Germinal center (tissue), 1 donor: ENCODE measurements around the gene ZFP57.

ENCODE experiments used
- DNase-seq: peaks from one replicate; pipeline ENCODE4 v3.0.0; 2012; ENCODE audit warnings: mixed read lengths, low spot score

The ZFP57 gene

GRCh38 chr6:29680904-29681303, at the start of gene ZFP57:
ZFP57 (minus strand) TSS chr6:29681152; CDS start chr6:29677003, 4,149 bp downstream.
- DNase-seq = no peak

- no peak for DNase-seq
These were observed 49.7 kb upstream of the ZFP57 start for GRCh38 chr6:29730575-29731126.

- DNase-seq = no peak
These were observed 48.9 kb upstream of the ZFP57 start for GRCh38 chr6:29729774-29730328.

GRCh38 chr6:29728875-29729270, 47.9 kb upstream of the ZFP57 start:
- DNase-seq = no peak

- no peak for DNase-seq
These were observed 47.4 kb upstream of the ZFP57 start for GRCh38 chr6:29728173-29728874.

GRCh38 chr6:29727637-29728036, 46.7 kb upstream of the ZFP57 start:
- no peak for DNase-seq

- DNase-seq = no peak
These were observed 45.7 kb upstream of the ZFP57 start for GRCh38 chr6:29726571-29727194.

- DNase-seq = no peak
These were observed 45.0 kb upstream of the ZFP57 start for GRCh38 chr6:29726001-29726400.

- DNase-seq = no peak
These were observed 44.3 kb upstream of the ZFP57 start for GRCh38 chr6:29724937-29725869.

- DNase-seq = peak; percentile 80
These were observed 43.0 kb upstream of the ZFP57 start for GRCh38 chr6:29723666-29724588.

GRCh38 chr6:29723262-29723665, 42.3 kb upstream of the ZFP57 start, which contains the start of gene HLA-F:
HLA-F (plus strand) TSS chr6:29723434; CDS start chr6:29723464, 30 bp downstream.
- peak; percentile 88 for DNase-seq

GRCh38 chr6:29720863-29721262, 39.9 kb upstream of the ZFP57 start:
- DNase-seq = no peak

GRCh38 chr6:29710281-29710941, 29.5 kb upstream of the ZFP57 start:
- no peak for DNase-seq

GRCh38 chr6:29709188-29709587, 28.2 kb upstream of the ZFP57 start:
- no peak for DNase-seq

- DNase-seq = no peak
These were observed 27.7 kb upstream of the ZFP57 start for GRCh38 chr6:29708432-29709179.

- no peak for DNase-seq
These were observed 24.7 kb upstream of the ZFP57 start for GRCh38 chr6:29705389-29706231.

GRCh38 chr6:29702519-29703103, 21.7 kb upstream of the ZFP57 start:
- peak; percentile 72 for DNase-seq
